ENCODE measurements around the gene PHLDB2. TPM values are rescaled to one million over a fixed set of nuclear protein-coding genes. Genes with fewer than 3 reads are reported as not detected.

The PHLDB2 gene
- total and polyA plus RNA-seq, 2 of the 4 experiments (the other 2 are of a cell fraction), result 10.6 to 28.7 TPM

- no TSS peak for BruUV-seq (replicated peaks)
- Histone ChIP-seq H3K18ac (ENCODE audit: low read depth, low read length) (no peak overlapping the region), H2BK5ac (ENCODE audit: low read depth, low read length, poor library complexity, severe bottlenecking) (no peak overlapping the region), H3K36me3 (ENCODE audit: control insufficient read depth, insufficient read depth, low read length) (peaks cover 12% of the 10 kb centered on the region), H3K9ac (ENCODE audit: low read depth, low read length) (no peak overlapping the region), H2AK5ac (ENCODE audit: low read depth, low read length) (no peak overlapping the region), H4K91ac (ENCODE audit: insufficient read depth, low read depth, low read length) (no peak overlapping the region), H2AK9ac (replicated peaks; ENCODE audit: low read depth, low read length, poor library complexity) (no peak overlapping the region), H2BK120ac (ENCODE audit: low read depth, low read length) (no peak overlapping the region), H2AFZ (replicated peaks; ENCODE audit: low read length, poor library complexity) (no peak overlapping the region), H3K4me3 (ENCODE audit: insufficient read depth, low read depth, low read length) (no peak overlapping the region), H3K9me1 (ENCODE audit: insufficient read depth, low read length) (peaks cover 5% of the 10 kb centered on the region; the same call in 1 of the 2 replicates), H4K8ac (ENCODE audit: low read depth in 2 of 2, low read length in 2 of 2) (no peak overlapping the region), H2BK15ac (ENCODE audit: low read depth, low read length) (no peak overlapping the region), H3K4me1 (ENCODE audit: control insufficient read depth, insufficient read depth, low read length) (no peaks in the 10 kb centered on the region), H2BK20ac (ENCODE audit: low read depth, low read length) (no peak overlapping the region), H4K5ac (ENCODE audit: low read depth, low read length) (no peak overlapping the region), H3K9me3 (ENCODE audit: control insufficient read depth, insufficient read depth, low read length) (no peaks in the 10 kb centered on the region), H3K4me2 (ENCODE audit: low read depth, low read length) (no peak overlapping the region), H3K14ac (replicated peaks; ENCODE audit: low read depth, low read length) (no peak overlapping the region), H3K23ac (ENCODE audit: low read depth, low read length) (no peak overlapping the region), H4K20me1 (ENCODE audit: insufficient read depth, low read length) (no peaks in the 10 kb centered on the region), H3K27ac (ENCODE audit: insufficient read depth, low read length) (no peak overlapping the region), H3K27me3 (ENCODE audit: control insufficient read depth, insufficient read depth, low read length) (no peaks in the 10 kb centered on the region), H3K4ac (ENCODE audit: low read depth, low read length) (no peak overlapping the region), H3K79me1 (ENCODE audit: low read depth in 1 of 2, low read length in 2 of 2) (no peaks in the 10 kb centered on the region), H3K56ac (ENCODE audit: extremely low read depth, insufficient read depth, low read length) (no peak overlapping the region)
- ATAC-seq (ENCODE audit: low read depth) (no peak), DNase-seq (no peak)
- WGBS, 2 experiments (ENCODE audit: extremely low coverage in 2 of 2, insufficient read length in 1 of 2), result no CpG with 5 or more reads among the region's 1 CpG
- no peak for TF ChIP-seq MXI1 (IDR thresholded peaks at IDR 0.05; ENCODE audit: borderline replicate concordance, low read depth, low read length)
- no peak for TF ChIP-seq USF2 (IDR thresholded peaks at IDR 0.05; ENCODE audit: low read depth, low read length)
- no peak for TF ChIP-seq RAD21 (IDR thresholded peaks at IDR 0.05; ENCODE audit: low read length)
- no peak for TF ChIP-seq FOS (IDR thresholded peaks at IDR 0.05; ENCODE audit: low read depth, low read length)
- no peak for TF ChIP-seq MAFK (IDR thresholded peaks at IDR 0.05; ENCODE audit: low read depth, low read length)
- no peak for TF ChIP-seq ELK1 (IDR thresholded peaks at IDR 0.05; ENCODE audit: borderline replicate concordance, low read depth, low read length)
- no peak for TF ChIP-seq NFE2L2 (IDR thresholded peaks at IDR 0.05; ENCODE audit: low read depth, low read length)
- TF ChIP-seq POLR2A (IDR thresholded peaks at IDR 0.05; ENCODE audit: low read depth, low read length), result no peak
- no peak for TF ChIP-seq MAZ (IDR thresholded peaks at IDR 0.05; ENCODE audit: borderline replicate concordance, low read depth, low read length)
- no peak for TF ChIP-seq CHD1 (IDR thresholded peaks at IDR 0.05; ENCODE audit: low read depth, low read length)
- TF ChIP-seq SMC3 (IDR thresholded peaks at IDR 0.05; ENCODE audit: low read depth, low read length), result no peak
- no peak for TF ChIP-seq CTCF (conservative IDR thresholded peaks at IDR 0.05; ENCODE audit: low read depth, low read length)
- TF ChIP-seq RCOR1 (IDR thresholded peaks at IDR 0.05; ENCODE audit: insufficient replicate concordance, low read length), result no peak
- TF ChIP-seq RFX5 (IDR thresholded peaks at IDR 0.05; ENCODE audit: low read depth, low read length), result no peak
- no peak for TF ChIP-seq CEBPB (IDR thresholded peaks at IDR 0.05; ENCODE audit: low read depth, low read length)
- no peak for TF ChIP-seq BHLHE40 (IDR thresholded peaks at IDR 0.05; ENCODE audit: low read depth, low read length)
- in situ Hi-C loops (cut with MboI; ENCODE audit: low sequenced_read_pairs), result loop anchor here (25.0 kb wide), 1 partner anchor 369 kb away; the partner anchor contains the start of gene ZBED2
- dilution Hi-C loops (cut with HindIII; ENCODE audit: low sequenced_read_pairs, unreplicated experiment), result loop anchor here (25.0 kb wide), 1 partner anchor 244 kb away; no protein-coding TSS in a partner anchor
- intact Hi-C loops (cut with micrococcal nuclease), result no loop called here
- ChIA-PET POLR2A (ENCODE audit: unreplicated experiment) (no interaction called here), CTCF (no interaction called here)
Observed at GRCh38 chr3:111955876-111956275, 96.8 kb downstream of the PHLDB2 start.

All from IMR-90 (cell line).